ENCODE measurements around the gene LRP5.

Gene LRP5

GRCh38 chr11:68371171-68372041 is 59.0 kb downstream of the LRP5 start:
- Histone ChIP-seq H3K79me2 (no peaks in the 10 kb centered on the region), H3K27ac (peak overlapping the region; percentile 51), H2AFZ (no peak overlapping the region), H3K9me3 (ENCODE audit: control insufficient read depth, low read length) (no peaks in the 10 kb centered on the region), H3K27me3 (ENCODE audit: control insufficient read depth, insufficient read depth, low read length) (no peaks in the 10 kb centered on the region), H3K36me3 (ENCODE audit: control insufficient read depth, insufficient read depth, low read length) (no peaks in the 10 kb centered on the region), H3K4me1 (no peaks in the 10 kb centered on the region), H3K4me3 (ENCODE audit: low read depth, low read length) (no peak overlapping the region), H3K9ac (no peak overlapping the region), H3K4me2 (ENCODE audit: low read length) (no peak overlapping the region)
- TF ChIP-seq, protein P1, sequence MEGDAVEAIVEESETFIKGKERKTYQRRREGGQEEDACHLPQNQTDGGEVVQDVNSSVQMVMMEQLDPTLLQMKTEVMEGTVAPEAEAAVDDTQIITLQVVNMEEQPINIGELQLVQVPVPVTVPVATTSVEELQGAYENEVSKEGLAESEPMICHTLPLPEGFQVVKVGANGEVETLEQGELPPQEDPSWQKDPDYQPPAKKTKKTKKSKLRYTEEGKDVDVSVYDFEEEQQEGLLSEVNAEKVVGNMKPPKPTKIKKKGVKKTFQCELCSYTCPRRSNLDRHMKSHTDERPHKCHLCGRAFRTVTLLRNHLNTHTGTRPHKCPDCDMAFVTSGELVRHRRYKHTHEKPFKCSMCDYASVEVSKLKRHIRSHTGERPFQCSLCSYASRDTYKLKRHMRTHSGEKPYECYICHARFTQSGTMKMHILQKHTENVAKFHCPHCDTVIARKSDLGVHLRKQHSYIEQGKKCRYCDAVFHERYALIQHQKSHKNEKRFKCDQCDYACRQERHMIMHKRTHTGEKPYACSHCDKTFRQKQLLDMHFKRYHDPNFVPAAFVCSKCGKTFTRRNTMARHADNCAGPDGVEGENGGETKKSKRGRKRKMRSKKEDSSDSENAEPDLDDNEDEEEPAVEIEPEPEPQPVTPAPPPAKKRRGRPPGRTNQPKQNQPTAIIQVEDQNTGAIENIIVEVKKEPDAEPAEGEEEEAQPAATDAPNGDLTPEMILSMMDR (IDR thresholded peaks at IDR 0.05): no peak

DNA sequence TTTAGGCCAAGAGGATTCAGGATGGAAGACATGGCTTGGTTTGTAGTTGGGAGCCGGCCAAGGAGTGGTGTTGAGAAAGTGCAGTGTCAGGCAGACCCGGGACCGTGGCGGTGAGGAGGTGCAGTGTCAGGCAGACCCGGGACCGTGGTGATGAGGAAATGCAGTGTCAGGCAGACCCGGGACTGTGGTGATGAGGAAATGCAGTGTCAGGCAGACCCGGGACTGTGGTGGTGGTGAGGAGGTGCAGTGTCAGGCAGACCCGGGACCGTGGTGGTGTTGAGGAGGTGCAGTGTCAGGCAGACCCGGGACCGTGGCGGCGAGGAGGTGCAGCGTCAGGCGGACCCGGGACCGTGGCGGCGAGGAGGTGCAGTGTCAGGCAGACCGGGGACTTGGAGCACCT is 59.7 kb downstream of the LRP5 start:
- TF ChIP-seq, protein P1 (IDR thresholded peaks at IDR 0.05): no peak
- Histone ChIP-seq H3K4me3 (ENCODE audit: low read depth, low read length) (no peak overlapping the region), H3K9ac (no peak overlapping the region), H3K4me1 (no peaks in the 10 kb centered on the region), H3K4me2 (ENCODE audit: low read length) (no peak overlapping the region), H3K79me2 (no peaks in the 10 kb centered on the region), H3K36me3 (ENCODE audit: control insufficient read depth, insufficient read depth, low read length) (no peaks in the 10 kb centered on the region), H3K27me3 (ENCODE audit: control insufficient read depth, insufficient read depth, low read length) (no peaks in the 10 kb centered on the region), H3K9me3 (ENCODE audit: control insufficient read depth, low read length) (no peaks in the 10 kb centered on the region), H2AFZ (no peak overlapping the region), H3K27ac (no peak overlapping the region)

DNA sequence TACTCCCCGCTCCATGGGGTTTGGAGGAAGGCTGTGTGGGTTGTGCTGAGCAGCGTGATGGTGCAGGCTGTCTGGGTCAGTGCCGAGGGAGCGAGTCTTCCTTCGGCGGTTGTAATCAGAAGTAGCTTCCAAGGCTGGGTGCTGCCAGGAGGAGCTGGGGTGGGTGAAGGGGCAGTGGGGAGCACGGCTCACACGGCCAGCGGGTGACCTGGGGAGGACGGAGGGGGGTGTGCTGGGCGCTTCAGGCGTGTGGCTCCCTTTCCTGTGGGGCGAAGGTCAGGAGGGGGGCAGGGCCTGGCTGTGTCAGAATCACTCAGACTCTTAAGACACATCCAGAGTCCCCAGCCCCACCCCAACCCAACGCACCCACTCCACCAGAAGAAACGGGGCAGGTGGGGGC is 60.2 kb downstream of the LRP5 start:
- H2AFZ ChIP-seq: no peak overlapping the region
- no peak overlapping the region for H3K4me3 ChIP-seq (ENCODE audit: low read depth, low read length)
- H3K27ac ChIP-seq: no peak overlapping the region
- no peaks in the 10 kb centered on the region for H3K36me3 ChIP-seq (ENCODE audit: control insufficient read depth, insufficient read depth, low read length)
- no peaks in the 10 kb centered on the region for H3K4me1 ChIP-seq
- TF ChIP-seq, protein P1 (IDR thresholded peaks at IDR 0.05): no peak
- no peaks in the 10 kb centered on the region for H3K9me3 ChIP-seq (ENCODE audit: control insufficient read depth, low read length)
- H3K27me3 ChIP-seq (ENCODE audit: control insufficient read depth, insufficient read depth, low read length): no peaks in the 10 kb centered on the region
- H3K9ac ChIP-seq: no peak overlapping the region
- H3K79me2 ChIP-seq: no peaks in the 10 kb centered on the region
- no peak overlapping the region for H3K4me2 ChIP-seq (ENCODE audit: low read length)

DNA sequence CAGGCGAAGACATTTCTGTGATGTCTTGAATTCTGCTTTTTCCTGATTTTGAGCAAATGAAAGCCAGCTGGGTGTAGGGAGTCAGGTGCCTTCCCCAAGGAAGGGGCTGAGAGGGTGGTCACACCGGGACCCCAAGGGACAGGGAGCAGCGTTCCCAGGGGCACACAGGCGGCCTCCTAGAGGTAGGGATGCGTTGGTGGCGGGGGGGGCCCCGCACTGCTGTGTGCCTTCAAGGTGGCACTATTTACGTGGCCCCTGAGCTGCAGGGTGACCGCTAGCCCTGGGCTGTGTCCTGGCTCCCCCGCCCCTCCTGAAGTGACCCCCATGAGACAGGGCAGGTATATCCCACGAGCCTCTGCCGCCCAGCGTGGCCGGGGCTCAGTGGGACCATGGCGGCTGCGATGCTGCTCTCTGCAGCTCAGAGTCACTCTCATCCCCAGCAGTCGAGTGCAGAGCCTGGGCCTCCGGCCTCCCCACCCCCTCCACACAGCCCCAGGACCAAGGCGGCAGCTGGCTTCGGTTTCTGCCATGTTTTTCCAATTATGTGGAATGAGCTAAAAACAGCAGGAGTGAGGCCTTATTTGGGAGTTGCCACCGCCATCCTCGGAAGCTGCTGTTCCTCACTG is 60.9 kb downstream of the LRP5 start:
- no peak overlapping the region for H2AFZ ChIP-seq
- no peaks in the 10 kb centered on the region for H3K36me3 ChIP-seq (ENCODE audit: control insufficient read depth, insufficient read depth, low read length)
- no peaks in the 10 kb centered on the region for H3K9me3 ChIP-seq (ENCODE audit: control insufficient read depth, low read length)
- no peak overlapping the region for H3K27ac ChIP-seq
- H3K4me1 ChIP-seq: no peaks in the 10 kb centered on the region
- H3K27me3 ChIP-seq (ENCODE audit: control insufficient read depth, insufficient read depth, low read length): no peaks in the 10 kb centered on the region
- no peak overlapping the region for H3K4me3 ChIP-seq (ENCODE audit: low read depth, low read length)
- TF ChIP-seq, protein P1 (IDR thresholded peaks at IDR 0.05): no peak
- H3K4me2 ChIP-seq (ENCODE audit: low read length): no peak overlapping the region
- H3K79me2 ChIP-seq: no peaks in the 10 kb centered on the region
- no peak overlapping the region for H3K9ac ChIP-seq
